RWPE2 (cell line): ENCODE data around the gene BSCL2.

Experiments used
- ATAC-seq: fragments of 200-7000 bp; cut with Tn5 transposase; 3 replicates; pipeline ENCODE4 v1.9.1; 2021; ENCODE audit warnings: low read depth
- DNase-seq: peaks from one replicate; pipeline ENCODE4 v3.0.0-alpha.2; 2020; ENCODE audit warnings: low spot score
- H3K27ac ChIP-seq: fragments of 450-650 bp; 2 replicates; pipeline ENCODE4 v1.5.1; 2017; ENCODE audit warnings: mild to moderate bottlenecking; ENCODE audit not compliant: poor library complexity, severe bottlenecking
- H3K27me3 ChIP-seq: fragments of 250-450 bp; sonication (Bioruptor Pico); 2 replicates; pipeline ENCODE4 v1.5.1; 2021; ENCODE audit warnings: mild to moderate bottlenecking, moderate library complexity; ENCODE audit not compliant: insufficient read depth, poor library complexity, severe bottlenecking
- H3K36me3 ChIP-seq: fragments of 250-450 bp; sonication (Bioruptor Pico); 2 replicates; pipeline ENCODE4 v1.5.1; 2020; ENCODE audit warnings: low read depth, mild to moderate bottlenecking, moderate library complexity
- H3K4me1 ChIP-seq: fragments of 250-450 bp; sonication (Bioruptor Pico); 2 replicates; pipeline ENCODE4 v1.5.1; 2021; ENCODE audit warnings: mild to moderate bottlenecking, moderate library complexity; ENCODE audit not compliant: insufficient read depth, poor library complexity, severe bottlenecking
- H3K4me3 ChIP-seq: fragments of 250-450 bp; sonication (Bioruptor Pico); 2 replicates; pipeline ENCODE4 v1.5.1; 2021; ENCODE audit warnings: mild to moderate bottlenecking, moderate library complexity; ENCODE audit not compliant: severe bottlenecking
- H3K9me3 ChIP-seq: fragments of 250-450 bp; sonication (Bioruptor Pico); 2 replicates; pipeline ENCODE4 v1.5.1; 2021; ENCODE audit warnings: mild to moderate bottlenecking, moderate library complexity; ENCODE audit not compliant: severe bottlenecking
- CTCF ChIP-seq: fragments of 450-650 bp; IDR thresholded peaks from one replicate; pipeline ENCODE4 v1.5.1; 2017; ENCODE audit warnings: mild to moderate bottlenecking, moderate library complexity; ENCODE audit not compliant: poor library complexity, severe bottlenecking

Gene BSCL2

GRCh38 chr11:62707277-62707861 lies at the start of gene BSCL2, which contains the start of gene GNG3:
Gene BSCL2 (minus strand): TSS chr11:62707424. CDS start chr11:62707195, 229 bp downstream.
Gene GNG3 (plus strand): TSS chr11:62707676. CDS start chr11:62708296, 620 bp downstream.
- H3K27me3 ChIP-seq = no peaks in the 10 kb centered on the region
- H3K9me3 ChIP-seq = no peaks in the 10 kb centered on the region
- H3K27ac ChIP-seq = peak within 1 kb of the TSS; percentile 81
- ATAC-seq (no peak), DNase-seq (no peak)
- H3K4me1 ChIP-seq = peaks cover 2% of the 10 kb centered on the region
- H3K4me3 ChIP-seq = peak within 1 kb of the TSS; percentile 63
- TF ChIP-seq CTCF = no peak
- H3K36me3 ChIP-seq = peaks cover 24% of the 10 kb centered on the region

- H3K4me1 ChIP-seq = no peaks in the 10 kb centered on the region
- H3K27me3 ChIP-seq = no peaks in the 10 kb centered on the region
- peaks cover 13% of the 10 kb centered on the region; the same call in 1 of the 2 replicates for H3K36me3 ChIP-seq
- H3K27ac ChIP-seq = no peak overlapping the region
- no peak overlapping the region for H3K4me3 ChIP-seq
- no peak for DNase-seq
- no peak for ATAC-seq
- no peak for TF ChIP-seq CTCF
- H3K9me3 ChIP-seq = no peaks in the 10 kb centered on the region
Measured at GRCh38 chr11:62755086-62755615, 47.9 kb upstream of the BSCL2 start.

GRCh38 chr11:62753736-62754603 lies 46.7 kb upstream of the BSCL2 start, which contains the start of gene ZBTB3:
Gene ZBTB3 (minus strand): TSS chr11:62754160. CDS start chr11:62753664, 496 bp downstream.
- no peak for TF ChIP-seq CTCF
- no peaks in the 10 kb centered on the region for H3K9me3 ChIP-seq
- no peaks in the 10 kb centered on the region for H3K27me3 ChIP-seq
- H3K4me1 ChIP-seq = no peaks in the 10 kb centered on the region
- H3K27ac ChIP-seq = peak within 1 kb of the TSS; percentile 44
- peak; percentile 98 for ATAC-seq
- peak within 1 kb of the TSS; percentile 85 for H3K4me3 ChIP-seq
- H3K36me3 ChIP-seq = peaks cover 18% of the 10 kb centered on the region
- peak; percentile 98 for DNase-seq

GRCh38 chr11:62752994-62753735 lies 45.9 kb upstream of the BSCL2 start:
- no peaks in the 10 kb centered on the region for H3K9me3 ChIP-seq
- no peak for ATAC-seq

More at GRCh38 chr11:62752994-62753735, 45.9 kb upstream of the BSCL2 start:
- Histone ChIP-seq H3K27ac (peak overlapping the region; percentile 44), H3K36me3 (peaks cover 18% of the 10 kb centered on the region), H3K4me3 (peak overlapping the region; percentile 85), H3K4me1 (no peaks in the 10 kb centered on the region), H3K27me3 (no peaks in the 10 kb centered on the region)
- no peak for TF ChIP-seq CTCF
- DNase-seq = no peak
